Measurements from ENCODE around the gene SPTLC2. TPM values are rescaled to one million over a fixed set of nuclear protein-coding genes. Genes with fewer than 3 reads are reported as not detected.

Gene SPTLC2
- total and polyA plus RNA-seq, 2 donors (not counting 1 experiment from before 2014, with no cell fraction given) = 22.8 to 25.9 TPM

DNA sequence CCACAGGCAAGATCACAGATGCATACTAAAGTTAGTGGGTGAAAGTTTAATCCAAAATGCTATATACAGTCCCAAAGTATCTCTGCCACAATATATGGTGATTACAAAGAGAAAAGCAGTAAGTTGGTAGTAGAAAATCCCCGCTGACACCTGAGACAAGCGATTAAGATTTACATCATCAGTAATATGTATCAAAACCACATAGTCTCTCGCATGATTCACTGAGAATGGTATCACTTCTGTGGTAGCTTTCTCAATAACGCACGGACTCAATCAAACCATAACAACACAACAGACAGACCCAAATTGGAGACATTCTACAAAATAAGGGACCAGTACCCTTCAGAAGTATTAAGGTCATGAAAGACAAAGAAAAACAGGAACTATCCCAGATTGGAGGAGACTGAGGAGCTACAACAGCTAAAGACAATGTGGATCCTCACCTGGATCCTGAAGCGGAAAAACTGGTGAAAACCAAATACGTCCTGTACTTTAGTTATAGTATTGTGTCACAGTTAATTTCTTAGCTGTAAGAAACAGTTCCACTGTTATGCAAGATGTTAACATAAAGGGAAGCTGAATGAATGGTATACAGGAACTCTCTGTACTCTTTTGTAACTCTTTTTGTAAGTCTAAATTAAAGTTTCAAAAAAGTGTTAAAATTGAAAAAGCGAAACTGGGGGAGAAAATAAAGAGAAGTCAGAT, 51.0 kb downstream of the SPTLC2 start:
- no peak overlapping the region for H3K27ac ChIP-seq (ENCODE audit: insufficient read depth, low read length)
- H3K36me3 ChIP-seq (ENCODE audit: control insufficient read depth, insufficient read depth, low read length) = no peaks in the 10 kb centered on the region
- H3K4me1 ChIP-seq (ENCODE audit: control insufficient read depth, extremely low read depth, insufficient read depth, low read length) = peaks cover 4% of the 10 kb centered on the region
- TF ChIP-seq EZH2 (IDR thresholded peaks at IDR 0.05; ENCODE audit: low read length, missing control alignments) = no peak
- TF ChIP-seq, protein P1, sequence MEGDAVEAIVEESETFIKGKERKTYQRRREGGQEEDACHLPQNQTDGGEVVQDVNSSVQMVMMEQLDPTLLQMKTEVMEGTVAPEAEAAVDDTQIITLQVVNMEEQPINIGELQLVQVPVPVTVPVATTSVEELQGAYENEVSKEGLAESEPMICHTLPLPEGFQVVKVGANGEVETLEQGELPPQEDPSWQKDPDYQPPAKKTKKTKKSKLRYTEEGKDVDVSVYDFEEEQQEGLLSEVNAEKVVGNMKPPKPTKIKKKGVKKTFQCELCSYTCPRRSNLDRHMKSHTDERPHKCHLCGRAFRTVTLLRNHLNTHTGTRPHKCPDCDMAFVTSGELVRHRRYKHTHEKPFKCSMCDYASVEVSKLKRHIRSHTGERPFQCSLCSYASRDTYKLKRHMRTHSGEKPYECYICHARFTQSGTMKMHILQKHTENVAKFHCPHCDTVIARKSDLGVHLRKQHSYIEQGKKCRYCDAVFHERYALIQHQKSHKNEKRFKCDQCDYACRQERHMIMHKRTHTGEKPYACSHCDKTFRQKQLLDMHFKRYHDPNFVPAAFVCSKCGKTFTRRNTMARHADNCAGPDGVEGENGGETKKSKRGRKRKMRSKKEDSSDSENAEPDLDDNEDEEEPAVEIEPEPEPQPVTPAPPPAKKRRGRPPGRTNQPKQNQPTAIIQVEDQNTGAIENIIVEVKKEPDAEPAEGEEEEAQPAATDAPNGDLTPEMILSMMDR (conservative IDR thresholded peaks at IDR 0.05 in 1 of 2, IDR thresholded peaks at IDR 0.05 in 1 of 2; ENCODE audit: low read depth in 1 of 2, low read length in 2 of 2) = no peak
- H3K9ac ChIP-seq (ENCODE audit: insufficient read depth, low read length) = no peak overlapping the region
- no peak overlapping the region for H3K4me3 ChIP-seq (replicated peaks in 1 of 4; ENCODE audit: control extremely low read depth in 1 of 4, insufficient read depth in 1 of 4, low read depth in 3 of 4, low read length in 4 of 4)
- H3K9me3 ChIP-seq (ENCODE audit: control insufficient read depth, insufficient read depth, low read depth, low read length) = no peaks in the 10 kb centered on the region
- H3K4me2 ChIP-seq (ENCODE audit: extremely low read depth, insufficient read depth, low read length) = no peak overlapping the region
- no peaks in the 10 kb centered on the region for H4K20me1 ChIP-seq (ENCODE audit: control insufficient read depth, extremely low read depth, insufficient read depth, low read length)
- no peak overlapping the region for H2AFZ ChIP-seq (ENCODE audit: low read length)
- H3K27me3 ChIP-seq (ENCODE audit: control insufficient read depth, insufficient read depth, low read length) = no peaks in the 10 kb centered on the region
- no peaks in the 10 kb centered on the region for H3K79me2 ChIP-seq (ENCODE audit: control insufficient read depth, insufficient read depth, low read length)
- peak; percentile 28 to 64 for DNase-seq (ENCODE audit: low read depth in 2 of 2)

DNA sequence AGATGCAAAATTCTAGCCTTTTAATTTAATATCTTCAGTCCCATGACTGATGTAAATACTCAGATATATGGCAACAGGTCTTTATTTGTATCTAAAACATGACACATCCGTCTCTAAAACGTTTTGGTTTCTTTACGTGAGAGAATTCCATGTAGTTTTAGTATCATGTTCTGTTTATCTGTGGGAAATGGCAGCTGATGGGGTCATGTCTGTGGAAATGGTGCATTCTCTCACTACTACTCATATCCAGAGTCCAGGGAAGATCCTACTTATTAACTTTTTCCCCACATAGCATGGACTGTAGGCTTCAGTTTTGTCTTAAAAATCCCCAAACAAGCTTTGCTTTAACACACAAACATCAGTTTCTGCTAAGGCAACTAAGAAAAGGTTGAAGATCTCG, 53.8 kb downstream of the SPTLC2 start:
- H3K27ac ChIP-seq (ENCODE audit: insufficient read depth, low read length) = peak overlapping the region; percentile 45
- peak; percentile 92 to 93 for DNase-seq (ENCODE audit: low read depth in 2 of 2)
- H2AFZ ChIP-seq (ENCODE audit: low read length) = no peak overlapping the region
- H3K4me2 ChIP-seq (ENCODE audit: extremely low read depth, insufficient read depth, low read length) = peak overlapping the region; percentile 52
- H3K9ac ChIP-seq (ENCODE audit: insufficient read depth, low read length) = no peak overlapping the region
- no peak overlapping the region for H3K4me3 ChIP-seq (replicated peaks in 1 of 4; ENCODE audit: control extremely low read depth in 1 of 4, insufficient read depth in 1 of 4, low read depth in 3 of 4, low read length in 4 of 4)
- no peaks in the 10 kb centered on the region for H3K79me2 ChIP-seq (ENCODE audit: control insufficient read depth, insufficient read depth, low read length)
- no peaks in the 10 kb centered on the region for H4K20me1 ChIP-seq (ENCODE audit: control insufficient read depth, extremely low read depth, insufficient read depth, low read length)
- no peaks in the 10 kb centered on the region for H3K36me3 ChIP-seq (ENCODE audit: control insufficient read depth, insufficient read depth, low read length)
- TF ChIP-seq, protein P1 (conservative IDR thresholded peaks at IDR 0.05 in 1 of 2, IDR thresholded peaks at IDR 0.05 in 1 of 2; ENCODE audit: low read depth in 1 of 2, low read length in 2 of 2) = no peak
- TF ChIP-seq EZH2 (IDR thresholded peaks at IDR 0.05; ENCODE audit: low read length, missing control alignments) = no peak
- no peaks in the 10 kb centered on the region for H3K9me3 ChIP-seq (ENCODE audit: control insufficient read depth, insufficient read depth, low read depth, low read length)
- peaks cover 4% of the 10 kb centered on the region for H3K4me1 ChIP-seq (ENCODE audit: control insufficient read depth, extremely low read depth, insufficient read depth, low read length)
- no peaks in the 10 kb centered on the region for H3K27me3 ChIP-seq (ENCODE audit: control insufficient read depth, insufficient read depth, low read length)

DNA sequence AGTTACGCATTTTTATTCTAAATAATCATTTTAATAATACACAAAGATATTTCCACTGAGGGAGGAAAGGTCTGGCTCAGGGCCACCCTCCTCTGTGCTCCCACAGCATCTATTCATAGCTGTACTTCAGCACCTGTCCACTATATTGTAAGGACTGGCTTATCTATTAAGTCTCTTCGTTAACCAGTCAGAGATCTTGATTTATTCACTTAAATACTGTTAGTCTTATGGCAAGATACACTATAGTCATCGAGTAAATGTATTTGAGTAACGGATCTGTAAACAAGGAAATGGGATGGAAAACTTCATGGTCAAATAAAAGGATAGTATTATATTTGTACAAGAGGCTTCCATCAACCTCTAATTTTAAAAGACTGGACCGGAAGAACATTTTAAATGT, 54.6 kb downstream of the SPTLC2 start:
- Histone ChIP-seq H3K27ac (ENCODE audit: insufficient read depth, low read length) (peak overlapping the region; percentile 7), H3K9ac (ENCODE audit: insufficient read depth, low read length) (no peak overlapping the region), H3K79me2 (ENCODE audit: control insufficient read depth, insufficient read depth, low read length) (no peaks in the 10 kb centered on the region), H3K9me3 (ENCODE audit: control insufficient read depth, insufficient read depth, low read depth, low read length) (no peaks in the 10 kb centered on the region), H3K27me3 (ENCODE audit: control insufficient read depth, insufficient read depth, low read length) (no peaks in the 10 kb centered on the region), H3K4me3 (replicated peaks in 1 of 4; ENCODE audit: control extremely low read depth in 1 of 4, insufficient read depth in 1 of 4, low read depth in 3 of 4, low read length in 4 of 4) (no peak overlapping the region), H3K4me2 (ENCODE audit: extremely low read depth, insufficient read depth, low read length) (no peak overlapping the region), H4K20me1 (ENCODE audit: control insufficient read depth, extremely low read depth, insufficient read depth, low read length) (no peaks in the 10 kb centered on the region), H2AFZ (ENCODE audit: low read length) (no peak overlapping the region), H3K4me1 (ENCODE audit: control insufficient read depth, extremely low read depth, insufficient read depth, low read length) (peaks cover 4% of the 10 kb centered on the region), H3K36me3 (ENCODE audit: control insufficient read depth, insufficient read depth, low read length) (no peaks in the 10 kb centered on the region)
- no peak for DNase-seq (ENCODE audit: low read depth in 2 of 2)
- no peak for TF ChIP-seq EZH2 (IDR thresholded peaks at IDR 0.05; ENCODE audit: low read length, missing control alignments)
- TF ChIP-seq, protein P1 (conservative IDR thresholded peaks at IDR 0.05 in 1 of 2, IDR thresholded peaks at IDR 0.05 in 1 of 2; ENCODE audit: low read depth in 1 of 2, low read length in 2 of 2) = no peak

All from fibroblast of lung (primary cell).